Adrenal gland (tissue), 19 donors: ENCODE data around the gene CCDC192. TPM values are rescaled to one million over a fixed set of nuclear protein-coding genes. Genes with fewer than 3 reads are reported as not detected.

ENCODE experiments used
- DNase-seq, 7 donors: peaks; one replicate each; pipeline ENCODE4 v3.0.0-alpha.2; 2019 to 2020
- H3K27ac ChIP-seq, 5 donors: fragments of 200-600 bp; sonication (generic) in 4 of 5; 1 replicate in 3 of 5; 2 replicates in 2 of 5; pipeline versions ENCODE4 v1.5.1 to v1.8.0; 2016 to 2020; ENCODE audit warnings: mild to moderate bottlenecking in 1 of 5
- H3K27me3 ChIP-seq: fragments of 200-600 bp; 2 replicates; pipeline ENCODE4 v1.8.0; 2021
- H3K36me3 ChIP-seq, 2 donors: fragments of 200-600 bp; replicated peaks in 1 of 2; 1 replicate in 1 of 2; 2 replicates in 1 of 2; pipeline versions ENCODE4 v1.5.1 to v1.8.0; 2018 to 2022
- H3K4me1 ChIP-seq, 2 donors: fragments of 200-600 bp; replicated peaks in 1 of 2; 1 replicate in 1 of 2; 2 replicates in 1 of 2; pipeline versions ENCODE4 v1.5.1 to v1.8.0; 2018 to 2021
- H3K4me3 ChIP-seq, 4 donors: fragments of 200-600 bp; sonication (generic) in 3 of 4; one replicate each; pipeline ENCODE4 v1.5.1; 2016 to 2018
- H3K9me3 ChIP-seq, 3 donors: fragments of 200-600 bp; sonication (generic) in 1 of 3; replicated peaks in 1 of 3; 1 replicate in 2 of 3; 2 replicates in 1 of 3; pipeline versions ENCODE4 v1.5.1 to v1.8.0; 2016 to 2021
- POLR2A ChIP-seq, 2 donors: fragments of 450-650 bp; IDR thresholded peaks; one replicate each; pipeline ENCODE4 v1.6.1; 2017; ENCODE audit warnings: antibody characterized with exemption in 2 of 2, mild to moderate bottlenecking in 2 of 2, moderate library complexity in 1 of 2
- WGBS, 4 donors: extraction: QIAGEN DNeasy Blood & Tissue Kit in 2 of 4; methylation state at CpG; one replicate each; pipeline versions ENCODE4 v1.1.5 to v1.1.7; 2013 to 2017; 5-methylcytosine and 5-hydroxymethylcytosine counted together
- intact Hi-C, 2 donors: fragments of 100-400 bp; cut with DNase I; formaldehyde crosslinking; loops; one replicate each; pipeline versions ENCODE4 v1.14.1 to v1.15.0; 2022 to 2023
- long read RNA-seq, 10 donors: library from polyadenylated mRNA in 3 of 10; unstranded in 2 of 10; stranded (forward) in 1 of 10; transcript quantifications; one replicate each; pipeline ENCODE4 v2.0.0 and lab custom pipeline, GENCODE V29; 2021 to 2026
- polyA plus RNA-seq, 3 donors: library from polyadenylated mRNA; stranded (reverse); fragments of 200-250 nt in 2 of 3; fragments of 350-450 nt in 1 of 3; fragmentation: Illumina TruSeq in 1 of 3; extraction: RNeasy Lipid Tissue Mini Kit (QIAGEN cat#74804) in 1 of 3; gene quantifications; one replicate each; pipeline ENCODE4 v1.2.3, GENCODE V29; 2013 to 2014
- total RNA-seq, 9 donors: library from RNA; depleted of rRNA in 4 of 9; stranded (reverse); fragments of >200 nt in 4 of 9; fragments of 120-200 nt in 1 of 9; fragmentation: NEBNext Ultra II Directional in 1 of 9; extraction: Animal tissue kit (Norgen Biotek cat#: 25700) in 1 of 9; gene quantifications; one replicate each; pipeline versions ENCODE4 v1.1.0 to v1.2.4, GENCODE V29; 2013 to 2023
- TF ChIP-seq, protein P1 (sequence below), 6 experiments: fragments of 450-650 bp in 4 of 6; fragments of 200-600 bp in 2 of 6; sonication (generic) in 1 of 6; IDR thresholded peaks; 1 replicate in 5 of 6; 2 replicates in 1 of 6; pipeline versions ENCODE4 v1.5.1 to v1.8.0; 2016 to 2021; ENCODE audit warnings: antibody characterized with exemption in 6 of 6, mild to moderate bottlenecking in 2 of 6, moderate library complexity in 1 of 6
- donor health status: healthy with polysubstance abuse.
- donor health status: Bipolar disorder and iron deficiency.
- donor health status: DM: yes; HTN: yes; CAD: no.
- donor health status: DM: no; HTN: no; CAD: no.
- donor health status: DM: no; HTN: no; CAD: no.
- donor health status: DM: yes; HTN: yes; CAD: no.

CCDC192 gene
- under 1 TPM in 1 of 9 donors, not detected in 8; 0.38 TPM for total RNA-seq
- under 1 TPM; 0.35 to 0.56 (median 0.54) TPM for polyA plus RNA-seq
- long read RNA-seq, donor 1 = 0 reads
- long read RNA-seq, donor 2 = 0 reads
- long read RNA-seq, donor 3 = 0 reads
- long read RNA-seq, donor 4, partial matches to known transcripts = 0 of 1 reads
- long read RNA-seq, donor 4, other reads (novel, unspliced or antisense) = 1 of 1 reads
- long read RNA-seq, donor 5 = 0 reads
- long read RNA-seq, donor 6 = 0 reads
- long read RNA-seq, donor 7 = 0 reads
- long read RNA-seq, donor 8, partial matches to known transcripts = 5 of 11 reads
- long read RNA-seq, donor 8, other reads (novel, unspliced or antisense) = 6 of 11 reads
- long read RNA-seq, donor 9 = 0 reads
- long read RNA-seq, donor 10, partial matches to known transcripts = 0 of 5 reads
- long read RNA-seq, donor 10, other reads (novel, unspliced or antisense) = 5 of 5 reads

DNA sequence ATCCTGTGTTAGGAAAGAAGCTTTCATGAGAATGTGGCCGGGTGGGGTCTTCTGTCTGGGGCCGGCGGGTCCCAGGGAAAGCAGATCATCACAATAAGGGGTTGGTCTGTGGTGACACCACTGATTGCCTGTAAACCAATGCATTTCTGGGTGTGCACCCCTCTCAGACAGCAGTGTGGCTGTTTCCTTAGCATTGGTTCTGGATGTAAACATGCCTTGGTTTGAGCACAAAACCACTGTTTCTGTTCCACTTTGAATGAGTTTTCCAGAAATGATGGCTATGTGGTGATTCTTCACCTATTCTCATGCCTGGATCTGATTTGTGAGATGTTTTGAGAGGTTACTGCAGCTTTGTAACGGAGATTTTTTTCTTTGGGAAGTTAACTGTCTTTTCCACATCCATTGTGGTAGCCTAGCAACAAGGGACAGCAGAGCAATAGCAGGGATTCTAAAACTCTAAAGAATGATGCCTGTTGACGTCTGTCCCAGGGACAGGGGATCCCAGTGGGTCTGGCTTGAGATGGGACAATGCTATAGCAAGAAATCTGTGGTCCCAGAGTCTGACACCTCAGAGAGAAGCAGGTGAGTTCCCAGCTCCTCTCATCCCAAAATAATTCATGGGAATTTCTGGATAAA lies at the start of gene CCDC192:
Gene CCDC192, plus strand, starts transcription at position 466 of the 636 bp plus-strand sequence. Its CDS starts 55 bp downstream, at position 521.
- H3K9me3 ChIP-seq = no peaks in the 10 kb centered on the region
- TF ChIP-seq, protein P1, sequence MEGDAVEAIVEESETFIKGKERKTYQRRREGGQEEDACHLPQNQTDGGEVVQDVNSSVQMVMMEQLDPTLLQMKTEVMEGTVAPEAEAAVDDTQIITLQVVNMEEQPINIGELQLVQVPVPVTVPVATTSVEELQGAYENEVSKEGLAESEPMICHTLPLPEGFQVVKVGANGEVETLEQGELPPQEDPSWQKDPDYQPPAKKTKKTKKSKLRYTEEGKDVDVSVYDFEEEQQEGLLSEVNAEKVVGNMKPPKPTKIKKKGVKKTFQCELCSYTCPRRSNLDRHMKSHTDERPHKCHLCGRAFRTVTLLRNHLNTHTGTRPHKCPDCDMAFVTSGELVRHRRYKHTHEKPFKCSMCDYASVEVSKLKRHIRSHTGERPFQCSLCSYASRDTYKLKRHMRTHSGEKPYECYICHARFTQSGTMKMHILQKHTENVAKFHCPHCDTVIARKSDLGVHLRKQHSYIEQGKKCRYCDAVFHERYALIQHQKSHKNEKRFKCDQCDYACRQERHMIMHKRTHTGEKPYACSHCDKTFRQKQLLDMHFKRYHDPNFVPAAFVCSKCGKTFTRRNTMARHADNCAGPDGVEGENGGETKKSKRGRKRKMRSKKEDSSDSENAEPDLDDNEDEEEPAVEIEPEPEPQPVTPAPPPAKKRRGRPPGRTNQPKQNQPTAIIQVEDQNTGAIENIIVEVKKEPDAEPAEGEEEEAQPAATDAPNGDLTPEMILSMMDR (IDR thresholded peaks at IDR 0.05) = no peak
- no peak for TF ChIP-seq POLR2A (IDR thresholded peaks at IDR 0.05)
- no peaks in the 10 kb centered on the region for H3K36me3 ChIP-seq
- intact Hi-C loops = no loop called here
- no peak within 1 kb of the TSS for H3K27ac ChIP-seq
- H3K4me3 ChIP-seq = no peak within 1 kb of the TSS
- no peaks in the 10 kb centered on the region for H3K27me3 ChIP-seq
- 71 to 90% (median 83%) methylated on average over 2 to 5 of the region's 5 CpGs for WGBS, 4 donors
- peaks cover 17 to 27% of the 10 kb centered on the region in 2 donors for H3K4me1 ChIP-seq
- no peak for DNase-seq

GRCh38 chr5:127656825-127657224 lies 46.4 kb upstream of the CCDC192 start:
- Histone ChIP-seq H3K4me3 (no peak overlapping the region), H3K9me3 (no peaks in the 10 kb centered on the region), H3K4me1 (no peaks in the 10 kb centered on the region), H3K27ac (no peak overlapping the region), H3K27me3 (no peaks in the 10 kb centered on the region), H3K36me3 (no peaks in the 10 kb centered on the region)
- intact Hi-C loops = no loop called here
- DNase-seq = no peak
- TF ChIP-seq POLR2A (IDR thresholded peaks at IDR 0.05) = no peak
- TF ChIP-seq, protein P1 (IDR thresholded peaks at IDR 0.05) = no peak
- WGBS, 4 donors = 69 to 84% (median 80%) methylated on average over 6 of the region's 6 CpGs

GRCh38 chr5:127660047-127660733 lies 43.0 kb upstream of the CCDC192 start:
- Histone ChIP-seq H3K36me3 (no peaks in the 10 kb centered on the region), H3K4me3 (no peak overlapping the region), H3K4me1 (no peaks in the 10 kb centered on the region), H3K27ac (no peak overlapping the region), H3K9me3 (no peaks in the 10 kb centered on the region), H3K27me3 (no peaks in the 10 kb centered on the region)
- 62 to 72% (median 65%) methylated on average over 3 of the region's 3 CpGs for WGBS, 4 donors
- intact Hi-C loops = no loop called here
- no peak for DNase-seq
- TF ChIP-seq, protein P1 (IDR thresholded peaks at IDR 0.05) = no peak
- no peak for TF ChIP-seq POLR2A (IDR thresholded peaks at IDR 0.05)

- TF ChIP-seq POLR2A (IDR thresholded peaks at IDR 0.05) = no peak
- TF ChIP-seq, protein P1 (IDR thresholded peaks at IDR 0.05) = no peak
- no peak overlapping the region for H3K27ac ChIP-seq
- H3K36me3 ChIP-seq = no peaks in the 10 kb centered on the region
- WGBS, 4 donors = 88 to 91% (median 90%) methylated on average over 5 of the region's 5 CpGs
- no peaks in the 10 kb centered on the region for H3K27me3 ChIP-seq
- H3K9me3 ChIP-seq = no peaks in the 10 kb centered on the region
- DNase-seq = no peak
- H3K4me1 ChIP-seq = no peaks in the 10 kb centered on the region
- no peak overlapping the region for H3K4me3 ChIP-seq
- intact Hi-C loops = no loop called here
These were observed 39.1 kb upstream of the CCDC192 start for GRCh38 chr5:127664093-127664492.
